GM23338 (cell line): Measurements from ENCODE around the gene BMPER.

Source experiments
- CREB1 ChIP-seq: fragments of 250-450 bp; sonication (Bioruptor Pico); IDR thresholded peaks from 2 replicates; pipeline ENCODE4 v1.5.0; 2020; ENCODE audit warnings: low read depth, mild to moderate bottlenecking, moderate library complexity
- EZH2 ChIP-seq: fragments of 200-600 bp; sonication (generic); IDR thresholded peaks from one replicate; pipeline ENCODE4 v1.8.0; 2017; ENCODE audit warnings: antibody characterized with exemption, mild to moderate bottlenecking, low read depth; ENCODE audit not compliant: unreplicated experiment
- EZH2phosphoT487 ChIP-seq: fragments of 200-600 bp; sonication (generic); IDR thresholded peaks from one replicate; pipeline ENCODE4 v1.8.1; 2018; ENCODE audit warnings: antibody characterized with exemption; ENCODE audit not compliant: unreplicated experiment
- JUNB ChIP-seq: IDR thresholded peaks from one replicate; pipeline ENCODE4 v1.6.1; 2016; ENCODE audit warnings: antibody characterized with exemption; ENCODE audit not compliant: unreplicated experiment
- NANOG ChIP-seq: IDR thresholded peaks from 2 replicates; pipeline ENCODE4 v1.6.1; 2016; ENCODE audit warnings: antibody characterized with exemption, borderline replicate concordance
- POLR2AphosphoS5 ChIP-seq: IDR thresholded peaks from 2 replicates; pipeline ENCODE4 v1.6.1; 2016; ENCODE audit warnings: antibody characterized with exemption, low read depth
- STAT1 ChIP-seq: IDR thresholded peaks from one replicate; pipeline ENCODE4 v1.6.1; 2016; ENCODE audit warnings: antibody characterized with exemption; ENCODE audit not compliant: unreplicated experiment
- ZNF114 ChIP-seq: fragments of 250-450 bp; sonication (Bioruptor Pico); IDR thresholded peaks from 2 replicates; pipeline ENCODE4 v1.5.0; 2020; ENCODE audit warnings: mild to moderate bottlenecking, moderate library complexity
- ZNF462 ChIP-seq: fragments of 250-450 bp; sonication (Bioruptor Pico); IDR thresholded peaks from 2 replicates; pipeline ENCODE4 v1.5.0; 2020; ENCODE audit warnings: mild to moderate bottlenecking, moderate library complexity
- TF ChIP-seq, protein P1 (sequence below), 2 experiments: fragments of 200-600 bp in 1 of 2; sonication (generic) in 1 of 2; conservative IDR thresholded peaks; 2 replicates each; pipeline versions ENCODE4 v1.5.1 to v1.6.1; 2016 to 2017; ENCODE audit warnings: antibody characterized with exemption in 2 of 2, low read depth in 2 of 2, mild to moderate bottlenecking in 2 of 2, moderate library complexity in 1 of 2
- TF ChIP-seq, protein P2 (sequence below): IDR thresholded peaks from one replicate; pipeline ENCODE4 v1.6.1; 2018; ENCODE audit warnings: antibody characterized with exemption; ENCODE audit not compliant: unreplicated experiment
- TF ChIP-seq, protein P3 (sequence below): IDR thresholded peaks from 2 replicates; pipeline ENCODE4 v1.6.1; 2016; ENCODE audit warnings: antibody characterized with exemption

GRCh38 chr7:34157137-34157536 is 251.8 kb downstream of the BMPER start:
- TF ChIP-seq EZH2phosphoT487 = no peak
- TF ChIP-seq, protein P1, sequence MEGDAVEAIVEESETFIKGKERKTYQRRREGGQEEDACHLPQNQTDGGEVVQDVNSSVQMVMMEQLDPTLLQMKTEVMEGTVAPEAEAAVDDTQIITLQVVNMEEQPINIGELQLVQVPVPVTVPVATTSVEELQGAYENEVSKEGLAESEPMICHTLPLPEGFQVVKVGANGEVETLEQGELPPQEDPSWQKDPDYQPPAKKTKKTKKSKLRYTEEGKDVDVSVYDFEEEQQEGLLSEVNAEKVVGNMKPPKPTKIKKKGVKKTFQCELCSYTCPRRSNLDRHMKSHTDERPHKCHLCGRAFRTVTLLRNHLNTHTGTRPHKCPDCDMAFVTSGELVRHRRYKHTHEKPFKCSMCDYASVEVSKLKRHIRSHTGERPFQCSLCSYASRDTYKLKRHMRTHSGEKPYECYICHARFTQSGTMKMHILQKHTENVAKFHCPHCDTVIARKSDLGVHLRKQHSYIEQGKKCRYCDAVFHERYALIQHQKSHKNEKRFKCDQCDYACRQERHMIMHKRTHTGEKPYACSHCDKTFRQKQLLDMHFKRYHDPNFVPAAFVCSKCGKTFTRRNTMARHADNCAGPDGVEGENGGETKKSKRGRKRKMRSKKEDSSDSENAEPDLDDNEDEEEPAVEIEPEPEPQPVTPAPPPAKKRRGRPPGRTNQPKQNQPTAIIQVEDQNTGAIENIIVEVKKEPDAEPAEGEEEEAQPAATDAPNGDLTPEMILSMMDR (conservative IDR thresholded peaks at IDR 0.05; ENCODE audit: low read depth in 2 of 2) = no peak
- TF ChIP-seq EZH2 = no peak
- TF ChIP-seq CREB1 = no peak
- TF ChIP-seq POLR2AphosphoS5 = no peak
- TF ChIP-seq NANOG = no peak
- TF ChIP-seq, protein P2, sequence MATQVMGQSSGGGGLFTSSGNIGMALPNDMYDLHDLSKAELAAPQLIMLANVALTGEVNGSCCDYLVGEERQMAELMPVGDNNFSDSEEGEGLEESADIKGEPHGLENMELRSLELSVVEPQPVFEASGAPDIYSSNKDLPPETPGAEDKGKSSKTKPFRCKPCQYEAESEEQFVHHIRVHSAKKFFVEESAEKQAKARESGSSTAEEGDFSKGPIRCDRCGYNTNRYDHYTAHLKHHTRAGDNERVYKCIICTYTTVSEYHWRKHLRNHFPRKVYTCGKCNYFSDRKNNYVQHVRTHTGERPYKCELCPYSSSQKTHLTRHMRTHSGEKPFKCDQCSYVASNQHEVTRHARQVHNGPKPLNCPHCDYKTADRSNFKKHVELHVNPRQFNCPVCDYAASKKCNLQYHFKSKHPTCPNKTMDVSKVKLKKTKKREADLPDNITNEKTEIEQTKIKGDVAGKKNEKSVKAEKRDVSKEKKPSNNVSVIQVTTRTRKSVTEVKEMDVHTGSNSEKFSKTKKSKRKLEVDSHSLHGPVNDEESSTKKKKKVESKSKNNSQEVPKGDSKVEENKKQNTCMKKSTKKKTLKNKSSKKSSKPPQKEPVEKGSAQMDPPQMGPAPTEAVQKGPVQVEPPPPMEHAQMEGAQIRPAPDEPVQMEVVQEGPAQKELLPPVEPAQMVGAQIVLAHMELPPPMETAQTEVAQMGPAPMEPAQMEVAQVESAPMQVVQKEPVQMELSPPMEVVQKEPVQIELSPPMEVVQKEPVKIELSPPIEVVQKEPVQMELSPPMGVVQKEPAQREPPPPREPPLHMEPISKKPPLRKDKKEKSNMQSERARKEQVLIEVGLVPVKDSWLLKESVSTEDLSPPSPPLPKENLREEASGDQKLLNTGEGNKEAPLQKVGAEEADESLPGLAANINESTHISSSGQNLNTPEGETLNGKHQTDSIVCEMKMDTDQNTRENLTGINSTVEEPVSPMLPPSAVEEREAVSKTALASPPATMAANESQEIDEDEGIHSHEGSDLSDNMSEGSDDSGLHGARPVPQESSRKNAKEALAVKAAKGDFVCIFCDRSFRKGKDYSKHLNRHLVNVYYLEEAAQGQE = no peak
- TF ChIP-seq JUNB = no peak
- TF ChIP-seq STAT1 = no peak
- TF ChIP-seq ZNF462 (CRISPR knock-in tag) = no peak
- no peak for TF ChIP-seq ZNF114 (CRISPR knock-in tag)
- TF ChIP-seq, protein P3, sequence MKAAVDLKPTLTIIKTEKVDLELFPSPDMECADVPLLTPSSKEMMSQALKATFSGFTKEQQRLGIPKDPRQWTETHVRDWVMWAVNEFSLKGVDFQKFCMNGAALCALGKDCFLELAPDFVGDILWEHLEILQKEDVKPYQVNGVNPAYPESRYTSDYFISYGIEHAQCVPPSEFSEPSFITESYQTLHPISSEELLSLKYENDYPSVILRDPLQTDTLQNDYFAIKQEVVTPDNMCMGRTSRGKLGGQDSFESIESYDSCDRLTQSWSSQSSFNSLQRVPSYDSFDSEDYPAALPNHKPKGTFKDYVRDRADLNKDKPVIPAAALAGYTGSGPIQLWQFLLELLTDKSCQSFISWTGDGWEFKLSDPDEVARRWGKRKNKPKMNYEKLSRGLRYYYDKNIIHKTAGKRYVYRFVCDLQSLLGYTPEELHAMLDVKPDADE = no peak
